ENCODE measurements around the gene RBFOX2. TPM values are rescaled to one million over a fixed set of nuclear protein-coding genes. Genes with fewer than 3 reads are reported as not detected.
"Not testable (repeated sequence)": the region's sequence is repeated elsewhere in the genome, so short reads cannot be mapped to it uniquely, and the experiment has no call there.

RBFOX2 gene
- total and polyA plus RNA-seq, 12 donors: 15.7 to 86.6 (median 69.8) TPM

DNA sequence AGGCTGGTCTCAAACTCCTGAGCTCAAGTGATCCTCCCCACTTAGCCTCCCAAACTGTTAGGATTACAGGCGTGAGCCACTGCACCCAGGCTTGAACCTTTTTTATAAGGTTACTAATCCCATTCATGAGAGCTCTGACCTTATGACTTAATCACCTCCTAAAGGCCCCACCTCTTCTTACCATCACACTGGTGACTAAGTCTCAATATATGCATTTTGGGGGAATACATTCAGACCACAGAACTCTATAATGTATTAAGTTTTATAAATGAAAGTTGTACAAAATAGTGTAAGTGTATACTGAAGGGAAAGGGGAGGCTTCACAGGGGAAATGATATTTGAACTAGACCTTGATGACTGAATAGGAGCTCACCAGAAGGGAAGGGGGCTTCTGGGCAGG lies 28.4 kb upstream of the RBFOX2 start:
- no peaks in the 10 kb centered on the region for H3K4me1 ChIP-seq (replicated peaks in 1 of 2)
- WGBS, 4 donors: 88 to 97% (median 89%) methylated on average over 1 of the region's 1 CpG
- intact Hi-C loops (cut with DNase I): no loop called here

DNA sequence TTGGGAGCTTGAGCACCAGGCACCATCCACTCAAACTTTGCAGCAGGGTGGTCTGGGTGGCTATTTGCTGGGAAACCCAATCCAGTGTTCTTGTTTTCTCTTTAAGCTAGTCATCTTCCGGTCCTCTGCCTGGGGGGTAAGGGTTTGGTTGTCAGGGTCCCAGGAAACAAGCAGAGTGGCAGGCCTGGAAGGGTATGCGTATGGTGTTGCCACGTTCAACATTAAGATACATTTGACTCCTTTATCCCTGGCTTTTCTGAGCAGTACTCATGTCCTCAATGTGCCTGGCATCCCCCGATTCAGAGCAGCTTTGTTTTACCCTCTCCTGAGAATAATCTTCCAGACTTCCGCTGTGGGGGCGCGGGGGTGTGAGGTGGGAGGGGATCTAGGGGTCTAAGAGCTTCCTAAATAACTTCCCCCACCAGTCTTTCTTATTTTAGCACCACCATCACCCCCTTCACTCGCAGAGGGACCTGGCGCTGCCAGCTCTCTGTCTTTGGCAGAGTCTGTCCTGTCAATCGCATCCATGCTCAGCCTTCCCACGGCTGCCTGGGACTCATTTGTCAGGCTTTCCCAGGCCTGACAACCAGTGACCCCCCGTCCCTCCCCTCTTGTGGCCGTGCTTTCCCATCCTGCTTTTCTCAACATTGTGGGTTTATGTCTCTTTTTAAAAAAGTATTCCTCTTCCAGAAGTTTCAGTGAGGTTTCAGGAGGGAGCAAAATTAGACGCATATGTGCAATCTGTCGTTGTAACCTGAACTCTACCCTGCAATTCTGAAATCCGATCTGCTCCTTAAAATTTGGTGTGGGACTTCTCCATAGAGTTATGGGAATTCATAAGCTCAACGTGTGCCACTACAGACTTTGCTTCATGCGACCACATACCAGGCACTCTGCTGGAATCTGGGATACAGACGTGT lies 27.0 kb upstream of the RBFOX2 start:
- DNase-seq: no peak
- TF ChIP-seq POLR2A (IDR thresholded peaks at IDR 0.05): no peak
- TF ChIP-seq, protein P1, sequence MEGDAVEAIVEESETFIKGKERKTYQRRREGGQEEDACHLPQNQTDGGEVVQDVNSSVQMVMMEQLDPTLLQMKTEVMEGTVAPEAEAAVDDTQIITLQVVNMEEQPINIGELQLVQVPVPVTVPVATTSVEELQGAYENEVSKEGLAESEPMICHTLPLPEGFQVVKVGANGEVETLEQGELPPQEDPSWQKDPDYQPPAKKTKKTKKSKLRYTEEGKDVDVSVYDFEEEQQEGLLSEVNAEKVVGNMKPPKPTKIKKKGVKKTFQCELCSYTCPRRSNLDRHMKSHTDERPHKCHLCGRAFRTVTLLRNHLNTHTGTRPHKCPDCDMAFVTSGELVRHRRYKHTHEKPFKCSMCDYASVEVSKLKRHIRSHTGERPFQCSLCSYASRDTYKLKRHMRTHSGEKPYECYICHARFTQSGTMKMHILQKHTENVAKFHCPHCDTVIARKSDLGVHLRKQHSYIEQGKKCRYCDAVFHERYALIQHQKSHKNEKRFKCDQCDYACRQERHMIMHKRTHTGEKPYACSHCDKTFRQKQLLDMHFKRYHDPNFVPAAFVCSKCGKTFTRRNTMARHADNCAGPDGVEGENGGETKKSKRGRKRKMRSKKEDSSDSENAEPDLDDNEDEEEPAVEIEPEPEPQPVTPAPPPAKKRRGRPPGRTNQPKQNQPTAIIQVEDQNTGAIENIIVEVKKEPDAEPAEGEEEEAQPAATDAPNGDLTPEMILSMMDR (IDR thresholded peaks at IDR 0.05): no peak
- Histone ChIP-seq H3K27ac (no peak overlapping the region), H3K9me3 (replicated peaks in 1 of 3) (no peaks in the 10 kb centered on the region), H3K4me3 (no peak overlapping the region), H3K36me3 (replicated peaks in 1 of 2) (no peaks in the 10 kb centered on the region), H3K4me1 (replicated peaks in 1 of 2) (no peaks in the 10 kb centered on the region), H3K27me3 (no peaks in the 10 kb centered on the region)
- whole genome bisulfite sequencing, 4 donors: 70 to 75% (median 73%) methylated on average over 19 of the region's 19 CpGs
- intact Hi-C loops (cut with DNase I): no loop called here

More for the DNA sequence above, 28.4 kb upstream of the RBFOX2 start:
- no peak for DNase-seq
- no peaks in the 10 kb centered on the region for H3K9me3 ChIP-seq (replicated peaks in 1 of 3)
- H3K36me3 ChIP-seq (replicated peaks in 1 of 2): no peaks in the 10 kb centered on the region
- no peak overlapping the region for H3K27ac ChIP-seq
- H3K27me3 ChIP-seq: no peaks in the 10 kb centered on the region
- H3K4me3 ChIP-seq: no peak overlapping the region
- TF ChIP-seq POLR2A (IDR thresholded peaks at IDR 0.05): no peak
- TF ChIP-seq, protein P1 (IDR thresholded peaks at IDR 0.05): no peak

DNA sequence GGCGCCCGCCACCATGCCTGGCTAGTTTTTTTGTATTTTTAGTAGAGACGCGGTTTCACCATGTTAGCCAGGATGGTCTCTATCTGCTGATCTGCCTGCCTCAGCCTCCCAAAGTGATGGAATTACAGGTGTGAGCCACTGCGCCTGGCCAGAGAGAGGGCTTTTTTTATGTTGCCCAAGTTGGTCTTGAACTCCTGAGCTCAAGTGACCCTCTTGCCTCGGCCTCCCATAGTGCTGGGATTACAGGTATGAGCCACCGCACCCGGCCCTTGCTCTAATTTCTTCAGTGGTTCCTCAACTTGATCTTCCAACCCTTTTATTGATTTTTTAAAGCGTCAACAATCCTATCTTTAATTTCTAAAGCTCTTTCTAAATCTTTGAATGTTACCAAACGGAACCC lies 25.8 kb upstream of the RBFOX2 start:
- H3K27ac ChIP-seq; DNase-seq; intact Hi-C loops (cut with DNase I); H3K36me3 ChIP-seq (replicated peaks in 1 of 2); H3K9me3 ChIP-seq (replicated peaks in 1 of 3); H3K4me3 ChIP-seq; H3K4me1 ChIP-seq (replicated peaks in 1 of 2); H3K27me3 ChIP-seq: not testable (repeated sequence)
- 81 to 94% (median 91%) methylated on average over 10 of the region's 10 CpGs for WGBS, 4 donors

DNA sequence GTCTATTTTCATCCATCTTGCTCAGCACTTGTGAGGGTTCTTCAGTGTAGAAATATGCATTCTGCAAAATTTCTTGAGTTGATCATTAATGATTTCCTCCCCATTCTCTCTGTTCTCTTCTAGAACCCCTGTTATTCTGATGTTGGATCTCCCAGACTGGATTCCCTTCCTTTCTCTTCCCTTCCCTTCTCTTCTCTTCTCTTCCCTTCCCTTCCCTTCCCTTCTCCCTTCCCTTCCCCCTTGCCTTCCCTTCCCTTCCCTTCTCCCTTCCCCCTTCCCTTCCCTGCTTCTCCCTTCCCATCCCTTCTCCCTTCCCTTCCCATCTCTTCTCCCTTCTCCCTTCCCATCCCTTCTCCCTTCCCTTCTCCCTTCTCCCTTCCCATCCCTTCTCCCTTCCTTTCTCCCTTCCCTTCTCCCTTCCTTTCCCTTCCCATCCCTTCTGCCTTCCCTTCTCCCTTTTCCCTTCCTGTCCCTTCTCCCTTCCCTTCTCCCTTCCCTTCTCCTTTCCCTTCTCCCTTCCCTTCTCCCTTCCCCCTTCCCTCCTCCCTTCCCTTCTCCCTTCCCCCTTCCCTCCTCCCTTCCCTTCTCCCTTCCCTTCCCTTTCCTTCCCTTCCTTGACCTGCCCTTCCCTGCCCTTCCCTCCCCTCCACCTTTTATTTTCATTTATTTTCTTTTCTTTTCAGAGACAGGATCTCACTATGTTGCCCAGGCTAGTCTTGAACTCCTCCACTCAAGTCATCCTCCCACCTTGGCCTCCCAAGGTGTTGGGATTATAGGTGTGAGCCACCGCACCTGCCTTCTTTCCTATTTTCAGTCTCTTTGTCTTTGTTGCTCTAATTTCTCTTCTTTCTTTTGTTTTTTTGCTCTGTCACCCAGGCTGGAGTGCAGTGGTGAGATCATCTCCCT lies 24.9 kb upstream of the RBFOX2 start:
- Histone ChIP-seq H3K36me3 (replicated peaks in 1 of 2) (no peaks in the 10 kb centered on the region), H3K4me1 (replicated peaks in 1 of 2) (no peaks in the 10 kb centered on the region), H3K27ac (no peak overlapping the region), H3K9me3 (replicated peaks in 1 of 3) (no peaks in the 10 kb centered on the region), H3K27me3 (no peaks in the 10 kb centered on the region), H3K4me3 (no peak overlapping the region)
- intact Hi-C loops (cut with DNase I): no loop called here
- 87 to 100% (median 95%) methylated on average over 1 of the region's 1 CpG for WGBS, 4 donors
- no peak for TF ChIP-seq POLR2A (IDR thresholded peaks at IDR 0.05)
- TF ChIP-seq, protein P1 (IDR thresholded peaks at IDR 0.05): no peak
- DNase-seq: no peak

All from adrenal gland (tissue), 12 donors.